ENCODE results near the gene ELSPBP1.

ELSPBP1 gene

DNA sequence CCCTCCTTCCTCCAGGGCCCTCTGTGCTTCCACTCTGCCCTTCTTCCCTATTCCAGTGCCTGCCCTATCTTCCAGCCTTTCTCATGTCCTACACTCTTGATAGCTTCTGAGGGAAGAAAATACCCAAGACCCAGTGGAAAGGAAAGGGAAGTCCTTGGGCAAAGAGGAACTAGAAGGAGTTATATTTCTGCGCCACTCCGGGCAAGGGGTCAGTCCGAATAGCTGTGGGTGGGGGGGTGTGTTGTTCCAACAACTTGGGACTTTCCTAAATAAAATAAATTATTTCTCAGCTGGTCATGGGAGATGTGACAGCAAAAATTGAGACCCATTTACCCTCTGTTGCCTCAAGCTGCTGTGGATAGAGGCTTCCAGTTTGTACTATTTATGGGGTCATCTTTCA is 26.3 kb downstream of the ELSPBP1 start:
- peaks cover 46% of the 10 kb centered on the region for H3K27me3 ChIP-seq (ENCODE audit: low read depth, low read length)

DNA sequence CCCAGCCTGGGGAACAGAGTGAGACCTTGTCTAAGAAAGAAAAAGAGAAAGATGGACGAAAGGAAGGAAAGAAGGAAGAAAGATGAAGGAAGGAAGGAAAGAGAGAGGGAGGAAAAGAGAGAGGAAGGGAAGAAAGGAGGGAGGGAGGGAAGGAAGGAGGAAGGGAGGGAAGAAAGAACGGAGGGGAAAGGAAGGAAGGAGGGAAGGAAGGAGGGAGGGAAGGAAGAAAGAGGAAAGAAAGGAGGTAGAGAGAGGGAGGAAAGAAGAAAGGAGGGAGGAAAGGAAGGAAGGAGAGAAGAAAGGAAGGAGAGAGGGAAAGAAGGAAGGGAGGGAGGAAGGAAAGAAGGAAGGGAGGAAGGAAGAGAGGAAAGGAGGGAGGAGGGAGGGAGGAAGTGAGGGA is 28.6 kb downstream of the ELSPBP1 start:
- H3K4me3 ChIP-seq (ENCODE audit: low read length): no peak overlapping the region
- peaks cover 48% of the 10 kb centered on the region for H3K27me3 ChIP-seq (ENCODE audit: low read depth, low read length)

More for the DNA sequence above, 26.3 kb downstream of the ELSPBP1 start:
- H3K36me3 ChIP-seq (replicated peaks; ENCODE audit: low read depth, low read length): no peaks in the 10 kb centered on the region
- no peaks in the 10 kb centered on the region for H3K79me2 ChIP-seq (ENCODE audit: low read length)
- no peak overlapping the region for H3K9ac ChIP-seq (ENCODE audit: low read length)
- no peak overlapping the region for H2AFZ ChIP-seq (ENCODE audit: low read depth, low read length)
- H4K20me1 ChIP-seq (ENCODE audit: insufficient read depth, low read length): no peaks in the 10 kb centered on the region
- H3K4me2 ChIP-seq (ENCODE audit: low read length): no peak overlapping the region
- H3K4me1 ChIP-seq (ENCODE audit: low read length): no peaks in the 10 kb centered on the region
- no peak overlapping the region for H3K4me3 ChIP-seq (ENCODE audit: low read length)
- H3K27ac ChIP-seq (ENCODE audit: low read length): no peak overlapping the region
- no peaks in the 10 kb centered on the region for H3K9me3 ChIP-seq (ENCODE audit: insufficient read depth, low read length)
- TF ChIP-seq EZH2phosphoT487 (IDR thresholded peaks at IDR 0.05; ENCODE audit: low read depth): no peak
- TF ChIP-seq, protein P1, sequence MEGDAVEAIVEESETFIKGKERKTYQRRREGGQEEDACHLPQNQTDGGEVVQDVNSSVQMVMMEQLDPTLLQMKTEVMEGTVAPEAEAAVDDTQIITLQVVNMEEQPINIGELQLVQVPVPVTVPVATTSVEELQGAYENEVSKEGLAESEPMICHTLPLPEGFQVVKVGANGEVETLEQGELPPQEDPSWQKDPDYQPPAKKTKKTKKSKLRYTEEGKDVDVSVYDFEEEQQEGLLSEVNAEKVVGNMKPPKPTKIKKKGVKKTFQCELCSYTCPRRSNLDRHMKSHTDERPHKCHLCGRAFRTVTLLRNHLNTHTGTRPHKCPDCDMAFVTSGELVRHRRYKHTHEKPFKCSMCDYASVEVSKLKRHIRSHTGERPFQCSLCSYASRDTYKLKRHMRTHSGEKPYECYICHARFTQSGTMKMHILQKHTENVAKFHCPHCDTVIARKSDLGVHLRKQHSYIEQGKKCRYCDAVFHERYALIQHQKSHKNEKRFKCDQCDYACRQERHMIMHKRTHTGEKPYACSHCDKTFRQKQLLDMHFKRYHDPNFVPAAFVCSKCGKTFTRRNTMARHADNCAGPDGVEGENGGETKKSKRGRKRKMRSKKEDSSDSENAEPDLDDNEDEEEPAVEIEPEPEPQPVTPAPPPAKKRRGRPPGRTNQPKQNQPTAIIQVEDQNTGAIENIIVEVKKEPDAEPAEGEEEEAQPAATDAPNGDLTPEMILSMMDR (IDR thresholded peaks at IDR 0.05; ENCODE audit: low read depth, low read length): no peak

DNA sequence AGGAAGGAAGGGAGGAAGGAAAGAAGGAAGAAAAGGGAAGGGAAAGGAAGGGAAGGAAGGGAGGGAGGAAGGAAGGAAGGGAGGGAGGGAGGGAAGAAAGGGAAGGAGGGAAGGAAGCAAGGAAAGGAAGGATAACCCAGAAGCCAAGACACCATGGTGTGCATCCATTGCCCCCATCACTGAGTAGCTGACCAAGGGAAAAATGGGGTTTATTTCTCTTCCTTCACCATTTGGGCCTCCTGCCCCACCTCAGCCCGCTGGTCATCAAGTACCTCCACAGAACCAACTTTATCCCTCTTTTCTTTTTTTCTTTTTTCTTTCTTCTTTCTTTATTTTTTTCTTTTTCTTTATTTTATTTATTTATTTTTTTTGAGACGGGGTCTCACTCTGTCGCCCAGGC is 29.1 kb downstream of the ELSPBP1 start:
- H3K4me3 ChIP-seq (ENCODE audit: low read length): no peak overlapping the region
- no peak overlapping the region for H3K4me2 ChIP-seq (ENCODE audit: low read length)
- no peak for TF ChIP-seq EZH2phosphoT487 (IDR thresholded peaks at IDR 0.05; ENCODE audit: low read depth)
- TF ChIP-seq, protein P1 (IDR thresholded peaks at IDR 0.05; ENCODE audit: low read depth, low read length): no peak
- H3K9me3 ChIP-seq (ENCODE audit: insufficient read depth, low read length): no peaks in the 10 kb centered on the region
- no peak overlapping the region for H2AFZ ChIP-seq (ENCODE audit: low read depth, low read length)
- no peaks in the 10 kb centered on the region for H3K79me2 ChIP-seq (ENCODE audit: low read length)
- no peak overlapping the region for H3K9ac ChIP-seq (ENCODE audit: low read length)
- no peak overlapping the region for H3K27ac ChIP-seq (ENCODE audit: low read length)
- no peaks in the 10 kb centered on the region for H3K36me3 ChIP-seq (replicated peaks; ENCODE audit: low read depth, low read length)
- H3K27me3 ChIP-seq (ENCODE audit: low read depth, low read length): peaks cover 44% of the 10 kb centered on the region
- H4K20me1 ChIP-seq (ENCODE audit: insufficient read depth, low read length): no peaks in the 10 kb centered on the region
- H3K4me1 ChIP-seq (ENCODE audit: low read length): no peaks in the 10 kb centered on the region

More for the DNA sequence above, 28.6 kb downstream of the ELSPBP1 start:
- Histone ChIP-seq H2AFZ (ENCODE audit: low read depth, low read length) (no peak overlapping the region), H3K36me3 (replicated peaks; ENCODE audit: low read depth, low read length) (no peaks in the 10 kb centered on the region), H4K20me1 (ENCODE audit: insufficient read depth, low read length) (no peaks in the 10 kb centered on the region), H3K4me2 (ENCODE audit: low read length) (no peak overlapping the region), H3K79me2 (ENCODE audit: low read length) (no peaks in the 10 kb centered on the region), H3K4me1 (ENCODE audit: low read length) (no peaks in the 10 kb centered on the region), H3K9ac (ENCODE audit: low read length) (no peak overlapping the region), H3K27ac (ENCODE audit: low read length) (no peak overlapping the region), H3K9me3 (ENCODE audit: insufficient read depth, low read length) (no peaks in the 10 kb centered on the region)
- TF ChIP-seq, protein P1 (IDR thresholded peaks at IDR 0.05; ENCODE audit: low read depth, low read length): no peak
- no peak for TF ChIP-seq EZH2phosphoT487 (IDR thresholded peaks at IDR 0.05; ENCODE audit: low read depth)

DNA sequence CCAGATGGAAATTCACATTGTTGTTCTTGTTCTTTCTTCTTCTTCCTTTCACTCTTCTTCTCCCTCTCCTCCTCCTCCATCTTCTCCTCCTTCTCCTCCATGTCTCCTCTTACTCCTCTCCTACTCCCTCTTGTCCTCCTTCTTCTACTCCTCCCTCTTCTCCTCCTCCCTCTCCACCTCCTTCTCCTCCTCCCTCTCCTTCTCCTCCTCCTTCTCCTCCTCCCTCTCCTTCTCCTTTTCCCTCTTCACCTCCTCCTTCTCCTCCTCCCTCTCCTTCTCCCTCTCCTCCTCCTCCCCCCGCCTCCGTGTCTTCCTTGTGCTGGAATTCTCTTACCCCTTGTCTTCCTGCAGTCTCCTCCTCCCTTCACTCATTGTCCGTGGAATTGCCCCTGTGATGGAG is 31.0 kb downstream of the ELSPBP1 start:
- no peaks in the 10 kb centered on the region for H4K20me1 ChIP-seq (ENCODE audit: insufficient read depth, low read length)
- H3K4me1 ChIP-seq (ENCODE audit: low read length): no peaks in the 10 kb centered on the region
- no peaks in the 10 kb centered on the region for H3K36me3 ChIP-seq (replicated peaks; ENCODE audit: low read depth, low read length)
- H2AFZ ChIP-seq (ENCODE audit: low read depth, low read length): no peak overlapping the region
- H3K27ac ChIP-seq (ENCODE audit: low read length): no peak overlapping the region
- H3K79me2 ChIP-seq (ENCODE audit: low read length): no peaks in the 10 kb centered on the region
- peaks cover 31% of the 10 kb centered on the region for H3K27me3 ChIP-seq (ENCODE audit: low read depth, low read length)
- H3K4me2 ChIP-seq (ENCODE audit: low read length): no peak overlapping the region
- no peak overlapping the region for H3K4me3 ChIP-seq (ENCODE audit: low read length)
- no peaks in the 10 kb centered on the region for H3K9me3 ChIP-seq (ENCODE audit: insufficient read depth, low read length)
- H3K9ac ChIP-seq (ENCODE audit: low read length): no peak overlapping the region
- TF ChIP-seq, protein P1 (IDR thresholded peaks at IDR 0.05; ENCODE audit: low read depth, low read length): no peak
- no peak for TF ChIP-seq EZH2phosphoT487 (IDR thresholded peaks at IDR 0.05; ENCODE audit: low read depth)

Data from OCI-LY3 (cell line).